DND-41 (cell line): ENCODE measurements around the gene ADGRG6.

Experiments
- EZH2 ChIP-seq: IDR thresholded peaks from 3 replicates; pipeline ENCODE4 v1.6.1; 2012; ENCODE audit warnings: borderline replicate concordance, low read depth, mild to moderate bottlenecking, moderate library complexity, low read length, inconsistent platforms; ENCODE audit not compliant: severe bottlenecking
- TF ChIP-seq, protein P1 (sequence below): IDR thresholded peaks from 2 replicates; pipeline ENCODE4 v1.5.1; 2012; ENCODE audit warnings: borderline replicate concordance, low read length, moderate library complexity, mild to moderate bottlenecking; ENCODE audit not compliant: poor library complexity, severe bottlenecking; ENCODE audit errors: extremely low read depth

DNA sequence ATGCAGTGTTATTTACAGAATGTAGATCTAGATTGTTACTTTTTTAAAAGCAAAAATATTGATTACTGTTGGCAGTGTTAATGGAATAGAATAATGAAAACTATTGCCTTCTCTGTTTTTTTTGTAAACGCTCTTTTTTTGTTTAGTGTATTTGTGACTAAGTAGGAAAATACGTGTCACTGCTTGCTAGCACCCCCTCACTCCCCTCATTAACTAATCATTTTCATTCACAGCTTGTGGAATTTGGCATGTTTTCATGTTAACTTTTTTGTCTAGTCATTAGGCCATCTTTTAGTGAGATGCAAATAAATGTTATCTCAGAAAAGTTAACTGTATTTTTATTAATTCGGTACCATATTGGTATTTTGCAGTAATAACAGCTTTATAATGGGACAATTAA lies 29.8 kb downstream of the ADGRG6 start:
- TF ChIP-seq EZH2 = no peak
- TF ChIP-seq, protein P1, sequence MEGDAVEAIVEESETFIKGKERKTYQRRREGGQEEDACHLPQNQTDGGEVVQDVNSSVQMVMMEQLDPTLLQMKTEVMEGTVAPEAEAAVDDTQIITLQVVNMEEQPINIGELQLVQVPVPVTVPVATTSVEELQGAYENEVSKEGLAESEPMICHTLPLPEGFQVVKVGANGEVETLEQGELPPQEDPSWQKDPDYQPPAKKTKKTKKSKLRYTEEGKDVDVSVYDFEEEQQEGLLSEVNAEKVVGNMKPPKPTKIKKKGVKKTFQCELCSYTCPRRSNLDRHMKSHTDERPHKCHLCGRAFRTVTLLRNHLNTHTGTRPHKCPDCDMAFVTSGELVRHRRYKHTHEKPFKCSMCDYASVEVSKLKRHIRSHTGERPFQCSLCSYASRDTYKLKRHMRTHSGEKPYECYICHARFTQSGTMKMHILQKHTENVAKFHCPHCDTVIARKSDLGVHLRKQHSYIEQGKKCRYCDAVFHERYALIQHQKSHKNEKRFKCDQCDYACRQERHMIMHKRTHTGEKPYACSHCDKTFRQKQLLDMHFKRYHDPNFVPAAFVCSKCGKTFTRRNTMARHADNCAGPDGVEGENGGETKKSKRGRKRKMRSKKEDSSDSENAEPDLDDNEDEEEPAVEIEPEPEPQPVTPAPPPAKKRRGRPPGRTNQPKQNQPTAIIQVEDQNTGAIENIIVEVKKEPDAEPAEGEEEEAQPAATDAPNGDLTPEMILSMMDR = no peak
